Left lung (tissue), 10 donors: ENCODE measurements around the gene SIGLEC6. TPM values are rescaled to one million over a fixed set of nuclear protein-coding genes. Genes with fewer than 3 reads are reported as not detected.

Experiments used
- ATAC-seq: fragments of 200-7000 bp; cut with Tn5 transposase; one replicate; pipeline ENCODE4 v1.9.1; 2020; ENCODE audit warnings: moderate library complexity
- DNase-seq, 4 donors: peaks; one replicate each; pipeline ENCODE4 v3.0.0-alpha.2; 2013 to 2020
- H3K27ac ChIP-seq, 2 donors: fragments of 200-600 bp; sonication (generic) in 1 of 2; one replicate each; pipeline versions ENCODE4 v1.5.0 to v1.8.0; 2020 to 2021
- H3K27me3 ChIP-seq, 2 donors: fragments of 200-600 bp; sonication (generic) in 1 of 2; one replicate each; pipeline versions ENCODE4 v1.5.0 to v1.8.0; 2020 to 2021
- H3K36me3 ChIP-seq, 2 donors: fragments of 200-600 bp; sonication (generic) in 1 of 2; one replicate each; pipeline versions ENCODE4 v1.5.0 to v1.8.0; 2020 to 2021
- H3K4me1 ChIP-seq, 2 donors: fragments of 200-600 bp; one replicate each; pipeline ENCODE4 v1.8.0; 2021
- H3K4me3 ChIP-seq, 2 donors: fragments of 200-600 bp; sonication (generic) in 1 of 2; one replicate each; pipeline versions ENCODE4 v1.5.0 to v1.8.0; 2020 to 2021; ENCODE audit warnings: mild to moderate bottlenecking in 1 of 2
- H3K9me3 ChIP-seq, 2 donors: fragments of 200-600 bp; sonication (generic) in 1 of 2; one replicate each; pipeline versions ENCODE4 v1.5.0 to v1.8.0; 2020 to 2021
- intact Hi-C, 2 donors: fragments of 100-400 bp; cut with DNase I; formaldehyde crosslinking; loops; one replicate each; pipeline versions ENCODE4 v1.11.2 to v1.14.2; 2022
- polyA plus RNA-seq, 6 donors: library from polyadenylated mRNA; unstranded; fragments of 120-200 nt; gene quantifications; one replicate each; pipeline ENCODE4 v1.2.1, GENCODE V29; 2013; ENCODE audit not compliant: insufficient read length in 6 of 6
- total RNA-seq, 2 donors: library from RNA; stranded (reverse); fragmentation: NEBNext Ultra II Directional; extraction: Animal tissue kit (Norgen Biotek cat#: 25700); gene quantifications; one replicate each; pipeline ENCODE4 v1.2.1, GENCODE V29; 2021
- TF ChIP-seq, protein P1 (sequence below), 2 donors: fragments of 200-600 bp; sonication (generic) in 1 of 2; IDR thresholded peaks; one replicate each; pipeline versions ENCODE4 v1.5.0 to v1.8.0; 2021; ENCODE audit warnings: antibody characterized with exemption in 2 of 2
- donor health status: DM: no; HTN: yes; CAD: no.
- donor health status: DM: no; HTN: no; CAD: no.

Gene SIGLEC6
- total and polyA plus RNA-seq, 8 donors: 0.10 to 3.2 (median 0.26) TPM; not detected in 1

DNA sequence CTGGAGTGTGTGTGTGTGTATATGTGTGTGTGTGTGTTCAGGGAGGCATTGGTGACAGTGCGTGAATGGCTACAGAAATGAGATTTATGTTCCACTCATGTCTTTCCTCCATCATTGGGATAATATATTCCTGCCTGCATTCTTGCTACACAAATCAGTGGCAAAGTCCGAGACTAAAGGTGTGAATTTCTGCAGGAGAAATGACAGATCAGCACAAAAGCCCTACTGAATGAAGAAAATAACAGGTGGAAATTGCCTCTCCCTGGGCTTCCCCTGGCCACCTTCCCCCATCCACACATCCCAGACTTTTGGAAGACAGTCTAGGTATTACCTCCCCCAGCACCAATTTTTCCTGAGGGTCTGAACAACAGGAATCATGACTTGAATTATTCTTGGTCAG, 10.1 kb downstream of the SIGLEC6 start:
- ATAC-seq (no peak), DNase-seq (no peak)
- no peak overlapping the region for H3K4me3 ChIP-seq
- no peak overlapping the region for H3K27ac ChIP-seq
- no peaks in the 10 kb centered on the region for H3K4me1 ChIP-seq
- peaks cover 0 to 5% of the 10 kb centered on the region in 2 donors for H3K9me3 ChIP-seq
- intact Hi-C loops: no loop called here
- TF ChIP-seq, protein P1, sequence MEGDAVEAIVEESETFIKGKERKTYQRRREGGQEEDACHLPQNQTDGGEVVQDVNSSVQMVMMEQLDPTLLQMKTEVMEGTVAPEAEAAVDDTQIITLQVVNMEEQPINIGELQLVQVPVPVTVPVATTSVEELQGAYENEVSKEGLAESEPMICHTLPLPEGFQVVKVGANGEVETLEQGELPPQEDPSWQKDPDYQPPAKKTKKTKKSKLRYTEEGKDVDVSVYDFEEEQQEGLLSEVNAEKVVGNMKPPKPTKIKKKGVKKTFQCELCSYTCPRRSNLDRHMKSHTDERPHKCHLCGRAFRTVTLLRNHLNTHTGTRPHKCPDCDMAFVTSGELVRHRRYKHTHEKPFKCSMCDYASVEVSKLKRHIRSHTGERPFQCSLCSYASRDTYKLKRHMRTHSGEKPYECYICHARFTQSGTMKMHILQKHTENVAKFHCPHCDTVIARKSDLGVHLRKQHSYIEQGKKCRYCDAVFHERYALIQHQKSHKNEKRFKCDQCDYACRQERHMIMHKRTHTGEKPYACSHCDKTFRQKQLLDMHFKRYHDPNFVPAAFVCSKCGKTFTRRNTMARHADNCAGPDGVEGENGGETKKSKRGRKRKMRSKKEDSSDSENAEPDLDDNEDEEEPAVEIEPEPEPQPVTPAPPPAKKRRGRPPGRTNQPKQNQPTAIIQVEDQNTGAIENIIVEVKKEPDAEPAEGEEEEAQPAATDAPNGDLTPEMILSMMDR (IDR thresholded peaks at IDR 0.05): no peak
- H3K36me3 ChIP-seq: no peaks in the 10 kb centered on the region
- peaks cover 0 to 47% of the 10 kb centered on the region in 2 donors for H3K27me3 ChIP-seq

DNA sequence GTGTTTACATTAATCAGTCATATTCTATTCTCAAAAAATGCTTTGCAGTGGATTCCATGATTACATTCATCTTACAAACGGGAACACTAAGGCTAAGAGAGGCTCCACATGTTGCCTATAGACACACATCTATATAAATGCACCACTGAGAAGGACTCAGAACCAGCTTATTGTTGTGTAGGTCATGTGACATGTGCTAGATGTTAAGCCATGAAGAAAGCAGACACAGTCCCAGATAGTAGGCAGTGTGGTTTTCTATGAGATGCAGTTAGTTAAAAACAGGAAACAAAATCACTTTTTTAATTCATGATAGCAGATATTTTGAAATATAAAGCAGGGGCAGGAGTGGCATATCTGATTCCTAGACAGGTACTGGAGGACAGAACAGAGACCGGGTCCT, 10.7 kb downstream of the SIGLEC6 start:
- TF ChIP-seq, protein P1 (IDR thresholded peaks at IDR 0.05): no peak
- Histone ChIP-seq H3K27me3 (peaks cover 0 to 44% of the 10 kb centered on the region in 2 donors), H3K27ac (no peak overlapping the region), H3K9me3 (peaks cover 0 to 5% of the 10 kb centered on the region in 2 donors), H3K4me3 (no peak overlapping the region), H3K4me1 (no peaks in the 10 kb centered on the region), H3K36me3 (no peaks in the 10 kb centered on the region)
- ATAC-seq (no peak), DNase-seq (no peak)
- intact Hi-C loops: no loop called here

DNA sequence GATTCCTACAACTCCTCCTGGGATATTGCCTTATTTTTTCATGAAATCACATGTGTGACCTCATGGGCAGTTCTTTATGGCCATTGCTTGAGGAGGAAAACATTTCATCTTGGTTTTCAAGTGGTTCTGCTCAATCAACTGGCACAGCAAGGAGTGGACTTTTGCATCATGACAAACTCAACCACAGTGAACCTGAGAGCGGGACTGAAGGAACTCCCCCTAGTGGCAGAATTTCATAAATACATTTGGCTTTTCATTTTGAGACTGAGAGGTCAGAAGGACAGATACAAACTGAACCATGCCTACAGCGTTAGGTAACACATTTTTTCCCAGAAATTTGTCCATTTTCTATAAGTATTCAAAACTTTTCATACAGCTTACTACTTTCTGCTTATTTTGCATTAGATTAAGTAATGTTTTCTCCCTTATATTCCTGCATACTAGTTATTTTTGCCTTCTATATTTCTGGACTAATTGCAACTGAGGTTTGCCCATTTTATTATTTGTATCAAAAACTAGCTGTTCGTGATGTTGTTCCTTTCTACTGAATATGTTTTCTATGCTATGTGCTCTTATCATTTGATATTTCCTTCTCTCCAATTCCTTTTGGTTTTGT, 16.5 kb downstream of the SIGLEC6 start:
- H3K36me3 ChIP-seq: no peaks in the 10 kb centered on the region
- peaks cover 0 to 5% of the 10 kb centered on the region in 2 donors for H3K9me3 ChIP-seq
- no peak overlapping the region for H3K4me3 ChIP-seq
- ATAC-seq (peak; percentile 78), DNase-seq (peak in 2 of 4 donors; percentile 24 to 35)
- peaks cover 0 to 27% of the 10 kb centered on the region in 2 donors for H3K27me3 ChIP-seq
- intact Hi-C loops: no loop called here
- H3K27ac ChIP-seq: no peak overlapping the region
- H3K4me1 ChIP-seq: peaks cover 0 to 7% of the 10 kb centered on the region in 2 donors
- TF ChIP-seq, protein P1 (IDR thresholded peaks at IDR 0.05): peak; percentile 72 to 85

DNA sequence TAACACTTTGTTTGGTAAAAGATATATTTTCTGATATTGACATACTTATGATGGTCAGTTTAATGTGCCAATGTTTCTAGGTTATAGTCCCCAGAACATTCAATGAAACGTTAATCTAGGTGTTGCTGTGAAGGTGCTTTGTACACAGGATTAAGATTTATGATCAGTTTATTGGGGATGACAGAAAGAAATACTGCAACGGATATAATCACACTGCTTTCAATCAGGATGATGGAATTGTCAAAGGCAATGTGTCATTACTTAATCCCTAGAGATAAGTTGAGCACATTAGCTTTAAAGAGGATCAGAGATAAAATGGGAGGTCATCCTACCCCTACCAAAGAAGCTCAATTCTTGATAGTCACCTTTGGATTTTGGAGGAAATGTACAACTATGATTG, 17.5 kb downstream of the SIGLEC6 start:
- intact Hi-C loops: no loop called here

GRCh38 chr19:51511353-51511752, 20.1 kb downstream of the SIGLEC6 start:
- H3K9me3 ChIP-seq: no peaks in the 10 kb centered on the region
- TF ChIP-seq, protein P1 (IDR thresholded peaks at IDR 0.05): no peak
- no peak overlapping the region for H3K4me3 ChIP-seq
- intact Hi-C loops: no loop called here
- no peak for ATAC-seq
- DNase-seq: no peak
- no peak overlapping the region for H3K27ac ChIP-seq
- peaks cover 0 to 35% of the 10 kb centered on the region in 2 donors for H3K27me3 ChIP-seq
- peaks cover 0 to 35% of the 10 kb centered on the region in 2 donors for H3K4me1 ChIP-seq
- H3K36me3 ChIP-seq: no peaks in the 10 kb centered on the region

More for the DNA sequence above, 17.5 kb downstream of the SIGLEC6 start:
- no peak for ATAC-seq
- Histone ChIP-seq H3K4me1 (peaks cover 0 to 17% of the 10 kb centered on the region in 2 donors), H3K4me3 (no peak overlapping the region), H3K27me3 (peaks cover 0 to 33% of the 10 kb centered on the region in 2 donors), H3K27ac (no peak overlapping the region), H3K9me3 (peaks cover 0 to 5% of the 10 kb centered on the region in 2 donors), H3K36me3 (no peaks in the 10 kb centered on the region)
- no peak for DNase-seq
- TF ChIP-seq, protein P1 (IDR thresholded peaks at IDR 0.05): no peak
